MCF 10A (cell line): ENCODE results near the gene SNX13. TPM values are rescaled to one million over a fixed set of nuclear protein-coding genes. Genes with fewer than 3 reads are reported as not detected.

Experiments
- BruUV-seq: library from RNA; stranded (reverse); fragments of 400-500 nt; replicated peaks from 2 replicates; lab custom pipeline; 2021; lab: Mats Ljungman, UMichigan
- CTCF ChIA-PET: fragments of 300-600 bp; sonication (Branson Sonifier 250); formaldehyde crosslinking; extraction: SDS; loops from one replicate; lab custom pipeline; 2021; ENCODE audit warnings: antibody characterized with exemption, inconsistent platforms; lab: Yijun Ruan, JAX
- POLR2A ChIA-PET: fragments of 300-600, 350-650 bp; sonication (Branson Sonifier 250); formaldehyde crosslinking; extraction: SDS; loops from one replicate; lab custom pipeline; 2020; ENCODE audit warnings: antibody characterized with exemption, inconsistent platforms; lab: Yijun Ruan, JAX
- DNase-seq: peaks from one replicate; pipeline ENCODE4 v3.0.0-alpha.2; 2018; ENCODE audit not compliant: unreplicated experiment
- H3K27ac Mint-ChIP-seq: one replicate; pipeline ENCODE4 v1.8.0; 2022; ENCODE audit warnings: mild to moderate bottlenecking, low read depth, mixed read lengths; ENCODE audit not compliant: unreplicated experiment
- H3K27me3 Mint-ChIP-seq: one replicate; pipeline ENCODE4 v1.8.0; 2022; ENCODE audit warnings: mixed read lengths; ENCODE audit not compliant: insufficient read depth, unreplicated experiment
- H3K36me3 Mint-ChIP-seq: one replicate; pipeline ENCODE4 v1.8.0; 2022; ENCODE audit warnings: mild to moderate bottlenecking, moderate library complexity, mixed read lengths; ENCODE audit not compliant: insufficient read depth, unreplicated experiment
- H3K4me1 Mint-ChIP-seq: one replicate; pipeline ENCODE4 v1.8.0; 2022; ENCODE audit warnings: mixed read lengths; ENCODE audit not compliant: insufficient read depth, unreplicated experiment
- H3K4me3 Mint-ChIP-seq: one replicate; pipeline ENCODE4 v1.8.0; 2022; ENCODE audit warnings: mild to moderate bottlenecking, moderate library complexity, mixed read lengths; ENCODE audit not compliant: unreplicated experiment
- H3K9me3 Mint-ChIP-seq: one replicate; pipeline ENCODE4 v1.8.0; 2022; ENCODE audit warnings: mixed read lengths; ENCODE audit not compliant: unreplicated experiment
- intact Hi-C: fragments of 100-400 bp; cut with micrococcal nuclease; formaldehyde crosslinking; loops from 2 replicates; pipeline ENCODE4 v1.14.1; 2022
- total RNA-seq: library from RNA; stranded (reverse); gene quantifications from 2 replicates; pipeline ENCODE4 v1.2.3, GENCODE V29; 2022
- TF ChIP-seq, protein P1 (sequence below): fragments of 200-600 bp; IDR thresholded peaks from one replicate; pipeline ENCODE4 v1.8.0; 2022; ENCODE audit warnings: antibody characterized with exemption, mild to moderate bottlenecking; ENCODE audit not compliant: unreplicated experiment

The SNX13 gene
- total RNA-seq, 1 experiment from 2014 or later = 38.5 TPM

- ChIA-PET POLR2A (no interaction called here), CTCF (interaction anchor here (0.6 kb wide), 1 partner anchor 13 kb away, joined by 3 read pairs; no protein-coding TSS in a partner anchor)
- Mint-ChIP-seq H3K4me3 (no peak overlapping the region), H3K4me1 (no peaks in the 10 kb centered on the region), H3K27me3 (no peaks in the 10 kb centered on the region), H3K36me3 (peaks cover 7% of the 10 kb centered on the region), H3K9me3 (no peaks in the 10 kb centered on the region), H3K27ac (no peak overlapping the region)
- BruUV-seq = no TSS peak
- no peak for DNase-seq
- TF ChIP-seq, protein P1, sequence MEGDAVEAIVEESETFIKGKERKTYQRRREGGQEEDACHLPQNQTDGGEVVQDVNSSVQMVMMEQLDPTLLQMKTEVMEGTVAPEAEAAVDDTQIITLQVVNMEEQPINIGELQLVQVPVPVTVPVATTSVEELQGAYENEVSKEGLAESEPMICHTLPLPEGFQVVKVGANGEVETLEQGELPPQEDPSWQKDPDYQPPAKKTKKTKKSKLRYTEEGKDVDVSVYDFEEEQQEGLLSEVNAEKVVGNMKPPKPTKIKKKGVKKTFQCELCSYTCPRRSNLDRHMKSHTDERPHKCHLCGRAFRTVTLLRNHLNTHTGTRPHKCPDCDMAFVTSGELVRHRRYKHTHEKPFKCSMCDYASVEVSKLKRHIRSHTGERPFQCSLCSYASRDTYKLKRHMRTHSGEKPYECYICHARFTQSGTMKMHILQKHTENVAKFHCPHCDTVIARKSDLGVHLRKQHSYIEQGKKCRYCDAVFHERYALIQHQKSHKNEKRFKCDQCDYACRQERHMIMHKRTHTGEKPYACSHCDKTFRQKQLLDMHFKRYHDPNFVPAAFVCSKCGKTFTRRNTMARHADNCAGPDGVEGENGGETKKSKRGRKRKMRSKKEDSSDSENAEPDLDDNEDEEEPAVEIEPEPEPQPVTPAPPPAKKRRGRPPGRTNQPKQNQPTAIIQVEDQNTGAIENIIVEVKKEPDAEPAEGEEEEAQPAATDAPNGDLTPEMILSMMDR = no peak
- intact Hi-C loops = no loop called here
Measured at GRCh38 chr7:17898111-17898510, 42.2 kb downstream of the SNX13 start.

DNA sequence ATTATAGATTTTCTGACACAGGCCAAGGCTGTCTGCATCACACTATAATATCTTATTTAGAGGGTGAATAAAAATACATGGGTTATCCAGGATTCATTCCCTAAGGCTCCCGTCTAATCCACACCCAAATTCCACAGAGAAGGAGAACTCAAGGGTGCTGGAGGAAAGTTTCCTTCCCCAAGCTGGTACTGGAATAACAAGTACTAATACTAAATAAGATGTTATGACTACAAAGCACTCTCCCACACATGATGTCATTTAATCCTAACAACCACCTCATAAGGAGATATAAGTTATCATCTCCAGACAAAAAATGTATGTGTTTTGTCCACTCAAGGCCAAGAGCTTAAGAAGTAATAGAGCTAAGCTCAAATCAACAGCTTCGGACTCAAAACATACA lies 53.0 kb downstream of the SNX13 start:
- intact Hi-C loops = no loop called here
- Mint-ChIP-seq H3K4me3 (no peak overlapping the region), H3K27ac (no peak overlapping the region), H3K4me1 (no peaks in the 10 kb centered on the region), H3K27me3 (no peaks in the 10 kb centered on the region), H3K36me3 (peaks cover 48% of the 10 kb centered on the region), H3K9me3 (no peaks in the 10 kb centered on the region)
- no peak for DNase-seq
- TF ChIP-seq, protein P1 = no peak
- POLR2A ChIA-PET = no interaction called here
- CTCF ChIA-PET = no interaction called here
- no TSS peak for BruUV-seq

DNA sequence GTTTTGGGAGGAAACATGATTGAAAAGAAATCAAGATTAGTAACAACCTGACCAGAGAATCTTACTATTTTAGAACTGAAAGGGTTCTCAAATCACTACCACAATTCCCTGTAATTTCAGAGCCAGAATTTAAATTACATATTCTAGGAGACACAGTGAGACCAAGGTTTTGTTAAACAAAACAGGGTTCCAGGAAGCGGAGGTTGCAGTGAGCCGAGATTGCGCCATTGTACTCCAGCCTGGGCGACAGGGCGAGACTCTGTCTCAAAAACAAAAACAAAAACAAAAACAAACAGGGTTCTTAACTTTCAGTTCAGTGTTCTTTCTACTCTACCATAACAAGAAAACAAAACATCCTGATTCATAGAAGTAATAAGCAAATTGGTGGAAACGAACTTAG lies 57.6 kb downstream of the SNX13 start:
- ChIA-PET POLR2A (no interaction called here), CTCF (interaction anchor here (0.6 kb wide), 1 partner anchor 185 kb away, joined by 3 read pairs; no protein-coding TSS in a partner anchor)

GRCh38 chr7:17879075-17879661 lies 61.1 kb downstream of the SNX13 start:
- DNase-seq = no peak
- intact Hi-C loops = no loop called here
- Mint-ChIP-seq H3K4me1 (no peaks in the 10 kb centered on the region), H3K4me3 (no peak overlapping the region), H3K9me3 (no peaks in the 10 kb centered on the region), H3K27ac (no peak overlapping the region), H3K36me3 (peaks cover 36% of the 10 kb centered on the region), H3K27me3 (no peaks in the 10 kb centered on the region)
- TF ChIP-seq, protein P1 = no peak
- BruUV-seq = no TSS peak
- CTCF ChIA-PET = interaction anchor here (0.6 to 1.0 kb wide), 3 partner anchors 81 to 109 kb away, joined by 3 to 4 read pairs (median 4); no protein-coding TSS in a partner anchor
- POLR2A ChIA-PET = no interaction called here

More for the DNA sequence above, 57.6 kb downstream of the SNX13 start:
- no peaks in the 10 kb centered on the region for H3K27me3 Mint-ChIP-seq
- H3K36me3 Mint-ChIP-seq = peaks cover 33% of the 10 kb centered on the region
- TF ChIP-seq, protein P1 = no peak
- H3K4me1 Mint-ChIP-seq = no peaks in the 10 kb centered on the region
- no peaks in the 10 kb centered on the region for H3K9me3 Mint-ChIP-seq
- H3K4me3 Mint-ChIP-seq = no peak overlapping the region
- intact Hi-C loops = no loop called here
- H3K27ac Mint-ChIP-seq = no peak overlapping the region
- DNase-seq = no peak
- BruUV-seq = no TSS peak
